KMS-11 (cell line): ENCODE measurements around the gene SNX10.

Experiments
- H2AFZ ChIP-seq: fragments of 200-600 bp; sonication (generic); 2 replicates; pipeline ENCODE4 v1.6.1; 2016; ENCODE audit warnings: antibody characterized with exemption, mixed run types, low read depth
- H3K27ac ChIP-seq: fragments of 200-600 bp; sonication (generic); 2 replicates; pipeline ENCODE4 v1.6.1; 2016; ENCODE audit warnings: mild to moderate bottlenecking, mixed run types
- H3K27me3 ChIP-seq: fragments of 200-600 bp; sonication (generic); 2 replicates; pipeline ENCODE4 v1.6.1; 2017; ENCODE audit warnings: mild to moderate bottlenecking, low read depth, mixed run types, moderate library complexity; ENCODE audit not compliant: insufficient read depth
- H3K36me3 ChIP-seq: fragments of 200-600 bp; sonication (generic); 2 replicates; pipeline ENCODE4 v1.6.1; 2017; ENCODE audit warnings: mild to moderate bottlenecking, mixed run types; ENCODE audit not compliant: insufficient read depth
- H3K4me1 ChIP-seq: fragments of 200-600 bp; sonication (generic); 2 replicates; pipeline ENCODE4 v1.6.1; 2016; ENCODE audit warnings: mild to moderate bottlenecking, low read depth, mixed run types; ENCODE audit not compliant: poor library complexity, severe bottlenecking
- H3K4me2 ChIP-seq: fragments of 200-600 bp; sonication (generic); 2 replicates; pipeline ENCODE4 v1.7.0; 2016; ENCODE audit warnings: mild to moderate bottlenecking, mixed run types
- H3K4me3 ChIP-seq: fragments of 200-600 bp; sonication (generic); IDR thresholded peaks from 2 replicates; pipeline ENCODE4 v1.6.1; 2017; ENCODE audit warnings: low read depth, low read length, mixed read lengths; ENCODE audit not compliant: insufficient read depth
- H3K79me2 ChIP-seq: fragments of 200-600 bp; sonication (generic); 2 replicates; pipeline ENCODE4 v1.6.1; 2016; ENCODE audit warnings: low read depth, mixed run types; ENCODE audit not compliant: insufficient read depth
- H3K9ac ChIP-seq: fragments of 200-600 bp; sonication (generic); 2 replicates; pipeline ENCODE4 v1.6.1; 2016; ENCODE audit warnings: mild to moderate bottlenecking, mixed run types
- H4K20me1 ChIP-seq: fragments of 200-600 bp; sonication (generic); 2 replicates; pipeline ENCODE4 v1.6.1; 2016; ENCODE audit warnings: mild to moderate bottlenecking, mixed run types; ENCODE audit not compliant: insufficient read depth
- TF ChIP-seq, protein P1 (sequence below): fragments of 200-600 bp; sonication (generic); conservative IDR thresholded peaks from 2 replicates; pipeline ENCODE4 v1.6.1; 2017; ENCODE audit warnings: low read depth, mild to moderate bottlenecking, antibody characterized with exemption, low read length, moderate library complexity, mixed read lengths

The SNX10 gene

DNA sequence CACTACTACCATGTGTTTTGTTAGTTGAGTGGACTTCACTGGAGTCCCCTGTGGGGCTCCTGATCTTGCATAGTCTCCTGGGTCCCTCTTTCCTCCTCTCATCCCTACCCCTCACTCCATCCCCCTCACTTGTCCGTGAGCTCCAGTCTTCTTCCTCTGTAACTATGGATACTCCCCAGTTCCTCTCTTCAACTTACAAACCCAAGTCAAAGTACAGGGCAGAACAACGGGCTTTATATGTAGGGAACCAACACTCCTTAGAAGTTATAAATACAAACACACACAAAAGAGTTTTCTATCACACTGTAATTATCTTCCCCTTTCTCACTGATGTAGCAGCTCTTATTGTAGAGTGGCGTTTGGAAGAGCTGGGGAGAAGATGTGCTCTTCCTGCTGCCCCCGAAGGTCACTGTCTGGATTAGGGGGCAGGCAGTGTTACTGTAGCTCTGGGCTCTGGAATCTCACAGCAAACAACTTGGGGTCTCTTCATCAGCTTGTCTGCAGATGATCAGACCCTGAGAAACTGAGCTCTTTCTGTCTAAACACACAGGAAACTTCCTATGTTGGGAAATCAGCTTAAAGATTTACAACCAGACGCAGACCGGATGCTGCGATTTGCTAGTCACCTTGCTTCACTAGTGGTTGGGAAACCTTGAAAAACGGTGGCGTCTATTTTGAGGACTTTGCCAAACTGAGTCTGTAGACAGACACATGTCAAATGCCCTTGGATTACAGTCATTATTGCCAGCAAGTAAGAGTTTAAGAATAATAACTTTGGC, 13.6 kb downstream of the SNX10 start:
- Histone ChIP-seq H3K36me3 (no peaks in the 10 kb centered on the region), H3K27ac (no peak overlapping the region), H3K27me3 (no peaks in the 10 kb centered on the region), H3K79me2 (no peaks in the 10 kb centered on the region), H2AFZ (no peak overlapping the region), H3K4me3 (no peak overlapping the region), H3K4me1 (no peaks in the 10 kb centered on the region), H3K4me2 (no peak overlapping the region), H4K20me1 (no peaks in the 10 kb centered on the region), H3K9ac (no peak overlapping the region)
- TF ChIP-seq, protein P1, sequence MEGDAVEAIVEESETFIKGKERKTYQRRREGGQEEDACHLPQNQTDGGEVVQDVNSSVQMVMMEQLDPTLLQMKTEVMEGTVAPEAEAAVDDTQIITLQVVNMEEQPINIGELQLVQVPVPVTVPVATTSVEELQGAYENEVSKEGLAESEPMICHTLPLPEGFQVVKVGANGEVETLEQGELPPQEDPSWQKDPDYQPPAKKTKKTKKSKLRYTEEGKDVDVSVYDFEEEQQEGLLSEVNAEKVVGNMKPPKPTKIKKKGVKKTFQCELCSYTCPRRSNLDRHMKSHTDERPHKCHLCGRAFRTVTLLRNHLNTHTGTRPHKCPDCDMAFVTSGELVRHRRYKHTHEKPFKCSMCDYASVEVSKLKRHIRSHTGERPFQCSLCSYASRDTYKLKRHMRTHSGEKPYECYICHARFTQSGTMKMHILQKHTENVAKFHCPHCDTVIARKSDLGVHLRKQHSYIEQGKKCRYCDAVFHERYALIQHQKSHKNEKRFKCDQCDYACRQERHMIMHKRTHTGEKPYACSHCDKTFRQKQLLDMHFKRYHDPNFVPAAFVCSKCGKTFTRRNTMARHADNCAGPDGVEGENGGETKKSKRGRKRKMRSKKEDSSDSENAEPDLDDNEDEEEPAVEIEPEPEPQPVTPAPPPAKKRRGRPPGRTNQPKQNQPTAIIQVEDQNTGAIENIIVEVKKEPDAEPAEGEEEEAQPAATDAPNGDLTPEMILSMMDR = no peak

DNA sequence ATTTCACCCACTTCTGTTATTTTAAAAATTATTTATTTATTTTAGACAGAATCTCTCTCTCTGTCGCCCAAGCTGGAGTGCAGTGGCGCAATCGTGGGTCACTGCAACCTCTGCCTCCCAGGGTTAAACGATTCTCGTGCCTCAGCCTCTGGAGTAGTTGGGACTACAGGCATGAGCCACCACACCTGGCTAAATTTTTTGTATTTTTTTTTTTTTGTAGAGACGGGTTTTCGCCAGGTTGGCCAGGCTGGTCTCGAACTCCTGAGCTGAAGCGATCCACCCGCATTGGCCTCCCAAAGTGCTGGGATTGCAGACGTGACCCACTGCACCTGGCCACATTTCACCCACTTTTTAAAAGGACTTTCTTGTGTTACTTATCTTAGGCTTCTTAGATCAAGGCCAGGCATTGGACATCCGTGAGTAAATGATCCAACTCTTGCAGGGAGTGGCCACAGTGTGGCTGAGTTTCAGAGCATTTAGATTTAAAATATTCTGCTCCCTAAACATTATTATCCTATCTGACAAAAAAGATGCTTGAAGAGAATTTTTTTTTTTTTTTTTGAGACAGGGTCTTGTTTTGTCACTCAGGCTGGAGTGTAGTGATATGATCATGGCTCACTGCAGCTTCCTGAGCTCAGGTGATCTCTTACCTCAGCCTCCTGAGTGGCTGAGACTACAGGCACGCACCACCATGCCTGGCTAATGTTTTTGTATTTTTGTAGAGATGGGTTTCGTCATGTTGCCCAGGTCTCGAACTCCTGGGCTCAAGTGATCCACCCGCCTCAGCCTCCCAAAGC, 14.4 kb downstream of the SNX10 start:
- Histone ChIP-seq H3K27me3 (no peaks in the 10 kb centered on the region), H3K9ac (no peak overlapping the region), H3K4me1 (no peaks in the 10 kb centered on the region), H3K27ac (no peak overlapping the region), H3K79me2 (no peaks in the 10 kb centered on the region), H3K4me2 (no peak overlapping the region), H4K20me1 (no peaks in the 10 kb centered on the region), H3K4me3 (no peak overlapping the region), H3K36me3 (no peaks in the 10 kb centered on the region), H2AFZ (no peak overlapping the region)
- TF ChIP-seq, protein P1 = no peak

DNA sequence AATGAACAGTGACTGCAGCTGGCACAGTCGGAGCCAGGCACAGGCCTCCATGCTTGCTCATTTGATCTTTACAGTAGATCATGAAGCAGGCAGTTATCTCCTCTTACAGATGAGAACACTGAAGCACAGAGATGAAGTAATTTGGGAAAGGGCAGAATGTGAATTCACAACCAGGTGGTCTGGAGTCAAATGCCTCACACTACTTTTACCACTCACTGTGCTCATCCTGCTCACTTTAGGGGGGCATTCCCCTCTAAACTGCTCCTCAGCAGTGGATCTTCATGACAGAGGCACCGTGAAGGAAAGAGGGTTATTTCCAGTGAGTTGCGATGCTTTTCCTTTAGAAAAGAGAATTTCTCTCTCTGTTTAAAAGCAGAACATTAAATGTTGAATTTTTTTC, 15.1 kb downstream of the SNX10 start:
- Histone ChIP-seq H4K20me1 (no peaks in the 10 kb centered on the region), H3K9ac (no peak overlapping the region), H3K27ac (no peak overlapping the region), H3K79me2 (no peaks in the 10 kb centered on the region), H3K4me3 (no peak overlapping the region), H3K36me3 (no peaks in the 10 kb centered on the region), H3K27me3 (no peaks in the 10 kb centered on the region), H3K4me1 (no peaks in the 10 kb centered on the region), H2AFZ (no peak overlapping the region), H3K4me2 (no peak overlapping the region)
- TF ChIP-seq, protein P1 = no peak

DNA sequence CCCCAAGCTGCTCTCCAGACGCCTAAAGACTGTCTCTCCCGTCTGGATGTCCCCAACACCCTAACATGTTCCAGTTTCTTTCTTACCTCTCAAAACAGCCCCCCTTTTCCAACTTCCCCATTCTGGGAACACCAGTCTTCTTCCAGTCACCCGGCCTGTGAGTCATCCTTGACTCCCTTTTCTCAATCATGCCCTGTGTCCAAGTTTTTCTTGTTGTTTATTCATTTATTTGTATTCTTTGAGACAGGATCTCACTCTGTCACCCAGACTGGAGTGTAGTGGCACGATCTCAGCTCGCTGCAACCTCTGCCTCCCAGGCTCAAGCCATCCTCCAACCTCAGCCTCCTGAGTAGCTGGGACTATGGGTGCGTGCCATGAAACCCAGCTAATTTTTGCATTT, 15.6 kb downstream of the SNX10 start:
- Histone ChIP-seq H3K27me3 (no peaks in the 10 kb centered on the region), H3K9ac (no peak overlapping the region), H2AFZ (no peak overlapping the region), H3K27ac (no peak overlapping the region), H3K79me2 (no peaks in the 10 kb centered on the region), H3K4me3 (no peak overlapping the region), H4K20me1 (no peaks in the 10 kb centered on the region), H3K4me1 (no peaks in the 10 kb centered on the region), H3K36me3 (no peaks in the 10 kb centered on the region), H3K4me2 (no peak overlapping the region)
- TF ChIP-seq, protein P1 = no peak
